Subcutaneous adipose tissue (tissue), 4 donors: ENCODE measurements around the gene PRPF4. TPM values are rescaled to one million over a fixed set of nuclear protein-coding genes. Genes with fewer than 3 reads are reported as not detected.

Experiments used
- total RNA-seq, 4 donors: library from RNA; depleted of rRNA; stranded (reverse); fragments of >200 nt; gene quantifications; one replicate each; pipeline ENCODE4 v1.1.0, GENCODE V29; 2016
- TF ChIP-seq, protein P1 (sequence below): fragments of 450-650 bp; IDR thresholded peaks from one replicate; pipeline ENCODE4 v1.5.1; 2016; ENCODE audit warnings: low read depth, mild to moderate bottlenecking, control low read depth, antibody characterized with exemption, moderate library complexity

The PRPF4 gene
- total RNA-seq, 4 donors from 2014 or later: 12.9 to 17.6 (median 15.7) TPM

DNA sequence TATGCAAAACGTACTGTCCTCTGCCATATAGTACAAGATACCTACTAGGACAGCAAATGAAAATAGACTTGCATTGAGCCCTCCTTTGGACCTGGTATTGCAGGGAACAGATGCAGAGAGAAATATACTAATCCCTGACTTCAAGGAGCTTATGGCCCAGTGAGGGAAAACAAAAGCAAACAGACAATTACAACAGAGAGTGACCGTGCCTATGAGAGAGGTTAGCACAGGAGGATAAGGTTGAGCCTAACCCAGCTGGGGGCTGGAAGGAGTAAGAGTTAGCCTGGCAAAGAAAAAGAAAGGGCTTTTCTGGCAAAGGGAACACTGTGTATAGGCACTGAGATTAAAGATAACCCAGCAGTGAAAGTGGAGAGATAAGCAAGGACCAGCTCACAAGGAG, 5.6 kb upstream of the PRPF4 start:
- TF ChIP-seq, protein P1, sequence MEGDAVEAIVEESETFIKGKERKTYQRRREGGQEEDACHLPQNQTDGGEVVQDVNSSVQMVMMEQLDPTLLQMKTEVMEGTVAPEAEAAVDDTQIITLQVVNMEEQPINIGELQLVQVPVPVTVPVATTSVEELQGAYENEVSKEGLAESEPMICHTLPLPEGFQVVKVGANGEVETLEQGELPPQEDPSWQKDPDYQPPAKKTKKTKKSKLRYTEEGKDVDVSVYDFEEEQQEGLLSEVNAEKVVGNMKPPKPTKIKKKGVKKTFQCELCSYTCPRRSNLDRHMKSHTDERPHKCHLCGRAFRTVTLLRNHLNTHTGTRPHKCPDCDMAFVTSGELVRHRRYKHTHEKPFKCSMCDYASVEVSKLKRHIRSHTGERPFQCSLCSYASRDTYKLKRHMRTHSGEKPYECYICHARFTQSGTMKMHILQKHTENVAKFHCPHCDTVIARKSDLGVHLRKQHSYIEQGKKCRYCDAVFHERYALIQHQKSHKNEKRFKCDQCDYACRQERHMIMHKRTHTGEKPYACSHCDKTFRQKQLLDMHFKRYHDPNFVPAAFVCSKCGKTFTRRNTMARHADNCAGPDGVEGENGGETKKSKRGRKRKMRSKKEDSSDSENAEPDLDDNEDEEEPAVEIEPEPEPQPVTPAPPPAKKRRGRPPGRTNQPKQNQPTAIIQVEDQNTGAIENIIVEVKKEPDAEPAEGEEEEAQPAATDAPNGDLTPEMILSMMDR: no peak

DNA sequence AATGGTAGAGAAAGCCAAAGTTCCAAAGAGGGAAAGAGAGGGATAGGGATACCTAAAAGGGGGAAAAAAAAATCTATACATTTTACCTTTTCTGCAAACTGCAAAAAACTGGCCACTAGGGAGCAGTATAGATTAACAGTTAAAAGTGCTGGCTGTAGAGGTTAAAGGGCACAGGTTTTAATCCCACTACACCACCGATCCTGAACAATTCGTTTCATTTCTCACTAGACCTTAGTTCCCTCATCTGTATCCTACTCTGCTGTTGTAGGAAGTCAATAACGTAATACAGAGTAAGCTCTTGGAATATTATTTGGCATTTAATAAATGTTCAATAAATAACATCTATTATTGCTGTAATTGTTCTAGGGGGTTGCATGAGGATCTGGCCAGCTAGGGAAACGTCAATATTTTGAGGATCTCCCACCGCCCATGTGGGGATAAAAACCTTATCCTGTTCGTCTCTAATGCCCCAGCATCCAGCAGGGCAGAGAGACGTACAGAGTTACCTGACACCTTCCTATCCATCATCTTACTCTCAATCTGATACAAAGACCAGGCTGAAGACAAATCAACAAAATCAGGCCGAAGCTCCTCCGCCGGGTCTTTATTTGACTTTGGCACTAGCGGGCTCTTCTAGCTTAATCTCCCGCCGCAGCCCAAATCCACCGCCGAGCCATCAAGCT, 843 bp upstream of the PRPF4 start:
- TF ChIP-seq, protein P1: no peak

DNA sequence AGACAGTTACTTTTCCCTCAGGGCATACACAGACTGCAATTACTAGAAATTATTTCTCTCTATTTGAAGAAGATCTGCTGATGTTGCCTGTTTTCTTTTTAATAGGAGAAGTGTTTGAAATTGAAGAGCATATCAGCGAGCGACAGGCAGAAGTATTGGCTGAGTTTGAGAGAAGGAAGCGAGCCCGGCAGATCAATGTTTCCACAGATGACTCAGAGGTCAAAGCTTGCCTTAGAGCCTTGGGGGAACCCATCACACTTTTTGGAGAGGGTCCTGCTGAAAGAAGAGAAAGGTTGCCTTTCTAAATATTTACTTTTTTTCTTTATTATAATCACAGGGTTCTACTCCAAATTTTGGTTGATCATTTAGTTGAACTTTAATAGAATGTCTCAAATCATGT, 3.4 kb downstream of the PRPF4 start:
- TF ChIP-seq, protein P1: no peak

DNA sequence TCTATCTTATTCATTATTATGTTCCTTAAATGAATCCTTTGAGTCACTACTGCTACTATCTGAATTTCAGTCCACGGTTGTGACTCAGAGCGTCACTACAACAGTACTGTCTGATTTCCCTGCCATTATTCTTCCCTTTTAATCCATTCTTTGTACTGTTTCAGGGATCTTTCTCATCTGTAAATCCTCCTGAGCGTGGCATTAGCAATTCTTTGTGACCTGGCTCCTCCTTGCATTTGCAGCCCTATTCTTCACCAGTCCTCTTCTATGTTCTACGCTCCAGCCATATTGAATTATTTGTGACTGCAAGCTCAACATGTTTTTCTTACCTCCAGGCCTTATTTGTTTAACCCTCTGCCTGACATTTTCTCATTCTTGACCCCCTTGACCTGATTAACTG, 5.9 kb downstream of the PRPF4 start:
- TF ChIP-seq, protein P1: no peak

DNA sequence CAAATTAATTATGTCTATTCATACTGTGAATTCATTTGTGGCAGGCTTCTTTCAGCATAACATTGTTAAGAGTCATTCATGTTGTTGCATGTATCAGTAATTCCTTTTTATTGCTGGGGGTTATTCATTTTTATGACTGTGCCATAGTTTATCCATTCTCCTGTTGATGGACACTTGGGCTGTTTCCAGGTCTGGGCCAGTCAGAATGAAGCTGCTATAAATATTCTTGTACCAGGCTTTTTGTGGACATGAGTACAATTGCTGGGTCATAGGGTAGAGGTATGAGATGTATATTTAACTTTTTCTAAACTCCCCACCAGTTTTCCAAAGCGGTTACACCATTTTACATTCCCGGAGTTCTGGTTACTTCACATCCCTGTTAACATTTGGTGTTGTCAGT, 13.6 kb downstream of the PRPF4 start:
- TF ChIP-seq, protein P1: no peak

DNA sequence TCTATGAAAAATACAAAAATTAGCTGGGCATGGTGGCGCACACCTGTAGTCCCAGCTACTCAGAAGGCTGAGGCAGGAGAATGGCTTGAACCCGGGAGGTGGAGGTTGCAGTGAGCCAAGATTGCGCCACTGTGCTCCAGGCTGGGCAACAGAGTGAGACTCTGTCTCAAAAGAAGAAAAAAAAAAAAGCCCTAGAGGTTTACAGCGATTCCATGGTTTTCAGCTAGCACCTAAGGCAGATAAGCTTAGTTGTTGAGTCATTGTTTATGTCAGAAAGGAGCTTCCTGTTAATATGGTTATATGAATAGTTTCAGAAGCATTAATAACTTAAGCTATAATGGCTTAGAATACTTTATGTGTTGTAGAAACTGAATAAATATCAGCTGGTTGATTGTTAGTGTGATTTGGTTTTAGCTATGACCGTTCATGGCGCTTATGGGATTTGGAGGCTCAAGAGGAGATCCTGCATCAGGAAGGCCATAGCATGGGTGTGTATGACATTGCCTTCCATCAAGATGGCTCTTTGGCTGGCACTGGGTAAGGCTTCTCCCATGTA, 14.7 kb downstream of the PRPF4 start:
- TF ChIP-seq, protein P1: no peak

DNA sequence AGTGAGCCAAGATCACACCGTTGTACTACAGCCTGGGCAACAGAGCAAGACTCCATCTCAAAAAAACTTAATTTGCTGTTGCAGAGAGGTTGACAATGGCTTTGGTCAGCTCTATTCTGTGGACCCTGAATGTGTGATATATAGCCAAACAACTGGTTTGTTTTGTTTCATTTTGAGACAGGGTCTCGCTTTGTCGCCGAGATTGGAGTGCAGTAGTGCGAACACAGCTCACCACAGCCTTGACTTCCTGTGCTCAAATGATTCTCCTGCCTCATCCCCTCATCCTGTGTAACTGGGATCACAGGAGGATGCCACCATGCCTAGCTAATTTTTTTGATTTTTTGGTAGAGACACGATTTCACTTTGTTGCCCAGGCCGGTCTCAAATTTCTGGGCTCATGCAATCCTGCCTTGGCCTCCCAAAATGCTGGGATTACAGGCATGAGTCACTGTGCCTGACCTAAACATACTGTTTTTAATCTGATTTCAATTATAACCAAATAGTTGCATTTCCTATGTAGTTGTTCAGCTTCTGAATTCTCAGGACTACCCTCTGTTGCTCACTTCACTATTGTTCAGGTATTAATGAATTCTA, 17.9 kb downstream of the PRPF4 start:
- TF ChIP-seq, protein P1: no peak
